Choroid plexus epithelial cell (primary cell): ENCODE data around the gene ESD.
A peak's percentile ranks its signal among the peaks of the same experiment; 100 is the strongest.
"Not testable (repeated sequence)": the region's sequence is repeated elsewhere in the genome, so short reads cannot be mapped to it uniquely, and the experiment has no call there.

Experiments
- DNase-seq: peaks from one replicate; pipeline ENCODE4 v3.0.0-alpha.2; 2010; ENCODE audit warnings: low read depth
- H3K4me3 ChIP-seq: 2 replicates; pipeline ENCODE4 v1.5.1; 2011; ENCODE audit warnings: low read depth, mild to moderate bottlenecking, control low read depth, low read length, moderate library complexity
- CTCF ChIP-seq: conservative IDR thresholded peaks from 2 replicates; pipeline ENCODE4 v1.5.1; 2011; ENCODE audit warnings: low read depth, mild to moderate bottlenecking, control low read depth, inconsistent platforms, low read length, moderate library complexity

ESD gene

GRCh38 chr13:46812301-46812797, 15.4 kb upstream of the ESD start:
- H3K4me3 ChIP-seq = no peak overlapping the region
- peak; percentile 9 for DNase-seq
- TF ChIP-seq CTCF = no peak

- no peak for TF ChIP-seq CTCF
- DNase-seq = peak; percentile 44
Observed at GRCh38 chr13:46810440-46810839, 13.5 kb upstream of the ESD start.

DNA sequence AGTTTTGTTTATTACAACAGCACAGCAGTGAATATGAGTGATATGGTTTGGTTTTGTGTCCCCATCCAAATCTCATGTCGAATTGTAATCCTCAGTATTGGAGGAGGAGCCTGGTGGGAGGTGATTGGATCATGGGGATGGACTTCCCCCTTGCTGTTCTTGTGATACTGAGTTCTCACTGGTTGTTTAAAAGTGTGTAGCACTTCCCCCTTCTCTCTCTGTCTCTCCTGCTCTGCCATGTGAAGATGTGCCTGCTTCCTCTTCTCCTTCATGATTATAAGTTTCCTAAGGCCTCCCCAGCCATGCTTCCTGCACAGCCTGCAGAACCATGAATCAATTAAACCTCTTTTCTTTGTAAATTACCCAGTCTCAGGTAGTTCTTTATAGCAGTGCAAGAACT, 8.0 kb upstream of the ESD start:
- not testable (repeated sequence) for DNase-seq, H3K4me3 ChIP-seq

More at GRCh38 chr13:46810440-46810839, 13.5 kb upstream of the ESD start:
- H3K4me3 ChIP-seq = no peak overlapping the region

- no peak overlapping the region for H3K4me3 ChIP-seq
- peak; percentile 95 for DNase-seq
- TF ChIP-seq CTCF = peak; percentile 21
Observed at GRCh38 chr13:46804391-46804815, 7.4 kb upstream of the ESD start.

- no peak for TF ChIP-seq CTCF
- DNase-seq = peak; percentile 16
- no peak overlapping the region for H3K4me3 ChIP-seq
Observed at GRCh38 chr13:46803586-46803985, 6.6 kb upstream of the ESD start.

DNA sequence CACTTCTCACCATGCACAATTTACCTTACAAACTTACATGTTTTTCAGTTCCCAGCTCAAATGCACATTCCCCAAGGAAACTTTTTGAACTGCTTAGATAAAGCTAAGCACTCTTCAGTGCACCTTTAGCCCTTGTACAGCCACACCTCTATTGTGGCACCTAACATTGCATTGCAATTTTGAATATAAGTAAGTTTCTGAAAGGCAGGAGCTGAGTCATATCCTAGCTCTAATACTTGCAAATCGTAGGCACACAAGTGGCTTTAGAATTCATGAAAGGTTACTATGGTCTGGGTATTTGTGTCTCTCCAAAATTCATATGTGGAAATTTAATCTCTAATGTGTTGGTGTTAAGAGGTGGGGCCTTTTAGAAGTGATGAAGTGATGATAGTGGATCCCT, 4.9 kb upstream of the ESD start:
- DNase-seq = no peak
- no peak for TF ChIP-seq CTCF

GRCh38 chr13:46799139-46799538, 2.2 kb upstream of the ESD start:
- H3K4me3 ChIP-seq = no peak overlapping the region
- TF ChIP-seq CTCF = no peak
- DNase-seq = no peak

More for the DNA sequence above, 4.9 kb upstream of the ESD start:
- no peak overlapping the region for H3K4me3 ChIP-seq
